C4-2B (cell line): ENCODE data around the gene DDC.

Source experiments
- CTCF ChIP-seq: fragments of 450-650 bp; conservative IDR thresholded peaks from 2 replicates; pipeline ENCODE4 v1.5.1; 2017; ENCODE audit warnings: mild to moderate bottlenecking
- ZFX ChIP-seq: fragments of 450-650 bp; IDR thresholded peaks from 2 replicates; pipeline ENCODE4 v1.6.1; 2017

GRCh38 chr7:50553973-50554372 is 11.2 kb downstream of the DDC start:
- TF ChIP-seq ZFX: no peak
- no peak for TF ChIP-seq CTCF
